A549 (cell line): Measurements from ENCODE around the gene KRT3. TPM values are rescaled to one million over a fixed set of nuclear protein-coding genes. Genes with fewer than 3 reads are reported as not detected.

ENCODE experiments used
- ATAC-seq, 2 experiments: fragments of 200-7000 bp in 1 of 2; fragments of >200 bp in 1 of 2; cut with Nextera tagmentation in 1 of 2; cut with Tn5 transposase in 1 of 2; 3 replicates each; pipeline versions ENCODE4 v1.8.0 to v1.9.1; 2018 to 2020; ENCODE audit warnings: mild to moderate bottlenecking in 1 of 2, moderate library complexity in 1 of 2
- CTCF ChIA-PET: fragments of 300-600 bp; sonication (Branson Sonifier 250); formaldehyde crosslinking; extraction: SDS; loops from one replicate; lab custom pipeline; 2021; ENCODE audit warnings: antibody characterized with exemption, inconsistent platforms; lab: Yijun Ruan, JAX
- POLR2A ChIA-PET: fragments of 350-600 bp; formaldehyde crosslinking; extraction: SDS; loops from one replicate; lab custom pipeline; 2021; ENCODE audit warnings: antibody characterized with exemption, inconsistent platforms; lab: Yijun Ruan, JAX
- DNase-seq, 2 experiments: peaks; one replicate each; pipeline versions ENCODE4 v3.0.0 to v3.0.0-alpha.2; 2011 to 2016; ENCODE audit warnings: low read depth in 1 of 2, low spot score in 1 of 2
- FAIRE-seq: peaks from 2 replicates; lab custom pipeline; 2011; peaks lifted over from hg19 to GRCh38; lab: Jason Lieb, UNC
- H3K27ac ChIP-seq, 2 experiments: fragments of >200 bp; sonication (Bioruptor Twin); formaldehyde crosslinking; 3 replicates each; pipeline ENCODE4 v1.5.1; 2016 to 2017
- H3K4me1 ChIP-seq: fragments of >200 bp; sonication (Bioruptor Twin); formaldehyde crosslinking; 3 replicates; pipeline ENCODE4 v1.6.1; 2016
- H3K4me2 ChIP-seq: fragments of >200 bp; sonication (Bioruptor Twin); formaldehyde crosslinking; 3 replicates; pipeline ENCODE4 v1.6.1; 2016
- H3K4me3 ChIP-seq: fragments of >200 bp; sonication (Bioruptor Twin); formaldehyde crosslinking; 3 replicates; pipeline ENCODE4 v1.5.1; 2016
- H3K9me3 ChIP-seq: fragments of >200 bp; sonication (Bioruptor Twin); formaldehyde crosslinking; 3 replicates; pipeline ENCODE4 v1.6.1; 2016
- ATOH8 ChIP-seq: fragments of 250-450 bp; sonication (Bioruptor Pico); IDR thresholded peaks from 2 replicates; pipeline ENCODE4 v1.5.0; 2020; ENCODE audit warnings: low read depth, mild to moderate bottlenecking, moderate library complexity
- CBX8 ChIP-seq: fragments of 200-600 bp; sonication (generic); IDR thresholded peaks from 2 replicates; pipeline ENCODE4 v1.6.1; 2016
- CEBPB ChIP-seq, 2 experiments: fragments of >200 bp in 1 of 2; sonication (Bioruptor Twin) in 1 of 2; formaldehyde crosslinking in 1 of 2; IDR thresholded peaks; 2 replicates each; pipeline ENCODE4 v1.6.1; 2012 to 2016
- EP300 ChIP-seq, 2 experiments: fragments of >200 bp; sonication (Bioruptor Twin); formaldehyde crosslinking; IDR thresholded peaks; 2 replicates in 1 of 2; 3 replicates in 1 of 2; pipeline ENCODE4 v1.6.1; 2016 to 2017
- GATA3 ChIP-seq: IDR thresholded peaks from 2 replicates; pipeline ENCODE4 v1.6.1; 2012; ENCODE audit warnings: borderline replicate concordance
- HDAC2 ChIP-seq: fragments of 200-600 bp; sonication (generic); IDR thresholded peaks from 2 replicates; pipeline ENCODE4 v1.6.1; 2016
- HEYL ChIP-seq: fragments of 250-450 bp; sonication (Bioruptor Pico); IDR thresholded peaks from 2 replicates; pipeline ENCODE4 v1.8.0; 2021; ENCODE audit warnings: mild to moderate bottlenecking, moderate library complexity
- KDM5A ChIP-seq: fragments of 200-600 bp; sonication (generic); IDR thresholded peaks from 2 replicates; pipeline ENCODE4 v1.6.1; 2016; ENCODE audit warnings: antibody characterized with exemption, mild to moderate bottlenecking
- MAZ ChIP-seq: fragments of 150-350 bp; IDR thresholded peaks from 2 replicates; pipeline ENCODE4 v1.6.1; 2014; ENCODE audit warnings: antibody characterized with exemption, low read depth, low read length, borderline replicate concordance
- NPAS2 ChIP-seq: fragments of 250-450 bp; sonication (Bioruptor Pico); IDR thresholded peaks from 2 replicates; pipeline ENCODE4 v1.8.0; 2022; ENCODE audit warnings: mild to moderate bottlenecking, moderate library complexity, borderline replicate concordance
- NR3C1 ChIP-seq: fragments of >200 bp; sonication (Bioruptor Twin); formaldehyde crosslinking; IDR thresholded peaks from 3 replicates; pipeline ENCODE4 v1.6.1; 2017
- PBX3 ChIP-seq: IDR thresholded peaks from 2 replicates; pipeline ENCODE4 v1.6.1; 2012
- POLR2AphosphoS2 ChIP-seq: conservative IDR thresholded peaks from 2 replicates; pipeline ENCODE4 v1.6.1; 2012; ENCODE audit warnings: low read length, improper control_type of control experiment, inconsistent platforms
- RCOR1 ChIP-seq: fragments of 150-350 bp; IDR thresholded peaks from 2 replicates; pipeline ENCODE4 v1.6.1; 2014; ENCODE audit warnings: antibody characterized with exemption, low read length, low read depth
- TP53 ChIP-seq: fragments of 250-450 bp; sonication (Bioruptor Pico); IDR thresholded peaks from 2 replicates; pipeline ENCODE4 v1.5.0; 2021; ENCODE audit warnings: mild to moderate bottlenecking, moderate library complexity
- USF2 ChIP-seq: fragments of 450-650 bp; IDR thresholded peaks from 2 replicates; pipeline ENCODE4 v1.6.1; 2014; ENCODE audit warnings: antibody characterized with exemption
- ZC3H11A ChIP-seq: fragments of 450-650 bp; IDR thresholded peaks from 2 replicates; pipeline ENCODE4 v1.6.1; 2014; ENCODE audit warnings: antibody characterized with exemption, mild to moderate bottlenecking
- ZNF302 ChIP-seq: fragments of 250-450 bp; sonication (Bioruptor Pico); IDR thresholded peaks from 2 replicates; pipeline ENCODE4 v1.9.0; 2021; ENCODE audit warnings: inconsistent platforms, mild to moderate bottlenecking, moderate library complexity
- ZSCAN20 ChIP-seq: fragments of 250-450 bp; sonication (Bioruptor Pico); IDR thresholded peaks from 2 replicates; pipeline ENCODE4 v1.8.0; 2022; ENCODE audit warnings: mild to moderate bottlenecking, moderate library complexity
- WGBS: methylation state at CpG from one replicate; pipeline ENCODE4 v1.1.6; 2017; ENCODE audit errors: missing lambda C conversion rate; 5-methylcytosine and 5-hydroxymethylcytosine counted together
- polyA plus RNA-seq, 4 experiments: library from polyadenylated mRNA; depleted of rRNA in 3 of 4; stranded (reverse); fragments of >200 nt; fragmentation: RNase III in 1 of 4; extraction: RNeasy Plus Mini Kit Qiagen cat#74134 plus additional on column Dnase treatment in 1 of 4; gene quantifications; 2 replicates in 3 of 4; 3 replicates in 1 of 4; pipeline ENCODE4 v1.2.3, GENCODE V29; 2011 to 2017
- TF ChIP-seq, protein P1 (sequence below): fragments of >200 bp; sonication (Bioruptor Twin); formaldehyde crosslinking; IDR thresholded peaks from 3 replicates; pipeline ENCODE4 v1.5.1; 2016
- TF ChIP-seq, protein P2 (sequence below): IDR thresholded peaks from 2 replicates; pipeline ENCODE4 v1.6.1; 2012

KRT3 gene
- polyA plus RNA-seq, 2 of the 4 experiments (the other 2 are of a cell fraction), result 0.04 to 0.06 TPM

DNA sequence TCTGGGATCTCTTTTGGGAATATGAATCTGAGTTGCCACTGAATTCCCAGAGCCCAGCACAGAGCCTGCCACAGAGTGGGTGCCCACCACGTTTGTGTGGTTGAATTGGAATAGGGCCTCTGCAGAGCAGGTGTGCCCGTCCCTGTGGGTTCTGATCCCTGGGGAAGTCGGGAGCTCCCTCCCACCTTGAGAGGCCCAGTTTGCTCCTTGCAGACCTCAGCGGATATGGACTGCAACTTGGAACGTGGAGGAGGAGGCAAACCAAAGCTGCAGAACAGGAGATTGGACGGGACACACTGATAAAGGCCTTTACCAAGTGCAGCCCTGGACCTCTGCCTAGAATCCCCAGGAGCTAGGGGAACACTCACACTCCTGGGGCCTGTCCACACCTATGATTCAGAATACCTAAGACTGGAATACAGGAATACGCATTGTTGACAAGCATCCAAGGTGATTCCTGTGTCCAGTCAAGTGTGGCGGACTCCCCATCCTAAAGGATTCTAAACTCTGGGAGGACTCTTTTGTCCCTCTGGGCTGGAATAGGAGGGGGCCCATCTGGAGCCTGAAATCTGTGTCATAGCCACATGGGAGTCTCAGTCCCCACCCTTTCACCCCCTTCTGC lies 21.2 kb downstream of the KRT3 start:
- Histone ChIP-seq H3K4me3 (no peak overlapping the region), H3K4me1 (no peaks in the 10 kb centered on the region), H3K27ac (no peak overlapping the region), H3K4me2 (no peak overlapping the region), H3K9me3 (no peaks in the 10 kb centered on the region)
- WGBS, result 80% methylated on average over 5 of the region's 8 CpGs
- POLR2A ChIA-PET, result no interaction called here
- DNase-seq (no peak), FAIRE-seq (no peak), ATAC-seq (no peak)
- TF ChIP-seq PBX3 (no peak), CEBPB (IDR thresholded peaks at IDR 0.05) (no peak), CBX8 (no peak), NR3C1 (no peak), HEYL (no peak), ZC3H11A (no peak), ATOH8 (CRISPR knock-in tag) (no peak), RCOR1 (no peak), NPAS2 (CRISPR knock-in tag) (no peak), GATA3 (no peak)
- CTCF ChIA-PET, result interaction anchor here (1.3 to 1.9 kb wide), 3 partner anchors 16 kb away, joined by 3 to 7 read pairs (median 3); no protein-coding TSS in a partner anchor

GRCh38 chr12:52772772-52773171 lies 23.1 kb downstream of the KRT3 start:
- no peak overlapping the region for H3K27ac ChIP-seq
- H3K9me3 ChIP-seq, result no peaks in the 10 kb centered on the region
- ATAC-seq (no peak), DNase-seq (no peak), FAIRE-seq (no peak)
- no peak overlapping the region for H3K4me3 ChIP-seq
- CTCF ChIA-PET, result interaction anchor here (0.7 to 1.3 kb wide), 3 partner anchors 20 to 190 kb away, joined by 3 to 4 read pairs (median 3); no protein-coding TSS in a partner anchor
- WGBS, result 63% methylated on average over 3 of the region's 3 CpGs
- TF ChIP-seq USF2 (no peak), MAZ (no peak), ZNF302 (CRISPR knock-in tag) (no peak), POLR2AphosphoS2 (no peak), NPAS2 (CRISPR knock-in tag) (no peak), ZSCAN20 (CRISPR knock-in tag) (no peak)
- TF ChIP-seq, protein P1, sequence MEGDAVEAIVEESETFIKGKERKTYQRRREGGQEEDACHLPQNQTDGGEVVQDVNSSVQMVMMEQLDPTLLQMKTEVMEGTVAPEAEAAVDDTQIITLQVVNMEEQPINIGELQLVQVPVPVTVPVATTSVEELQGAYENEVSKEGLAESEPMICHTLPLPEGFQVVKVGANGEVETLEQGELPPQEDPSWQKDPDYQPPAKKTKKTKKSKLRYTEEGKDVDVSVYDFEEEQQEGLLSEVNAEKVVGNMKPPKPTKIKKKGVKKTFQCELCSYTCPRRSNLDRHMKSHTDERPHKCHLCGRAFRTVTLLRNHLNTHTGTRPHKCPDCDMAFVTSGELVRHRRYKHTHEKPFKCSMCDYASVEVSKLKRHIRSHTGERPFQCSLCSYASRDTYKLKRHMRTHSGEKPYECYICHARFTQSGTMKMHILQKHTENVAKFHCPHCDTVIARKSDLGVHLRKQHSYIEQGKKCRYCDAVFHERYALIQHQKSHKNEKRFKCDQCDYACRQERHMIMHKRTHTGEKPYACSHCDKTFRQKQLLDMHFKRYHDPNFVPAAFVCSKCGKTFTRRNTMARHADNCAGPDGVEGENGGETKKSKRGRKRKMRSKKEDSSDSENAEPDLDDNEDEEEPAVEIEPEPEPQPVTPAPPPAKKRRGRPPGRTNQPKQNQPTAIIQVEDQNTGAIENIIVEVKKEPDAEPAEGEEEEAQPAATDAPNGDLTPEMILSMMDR, result no peak
- H3K4me1 ChIP-seq, result no peaks in the 10 kb centered on the region
- H3K4me2 ChIP-seq, result no peak overlapping the region
- POLR2A ChIA-PET, result interaction anchor here (0.8 kb wide), 1 partner anchor 28 kb away, joined by 3 read pairs; no protein-coding TSS in a partner anchor

DNA sequence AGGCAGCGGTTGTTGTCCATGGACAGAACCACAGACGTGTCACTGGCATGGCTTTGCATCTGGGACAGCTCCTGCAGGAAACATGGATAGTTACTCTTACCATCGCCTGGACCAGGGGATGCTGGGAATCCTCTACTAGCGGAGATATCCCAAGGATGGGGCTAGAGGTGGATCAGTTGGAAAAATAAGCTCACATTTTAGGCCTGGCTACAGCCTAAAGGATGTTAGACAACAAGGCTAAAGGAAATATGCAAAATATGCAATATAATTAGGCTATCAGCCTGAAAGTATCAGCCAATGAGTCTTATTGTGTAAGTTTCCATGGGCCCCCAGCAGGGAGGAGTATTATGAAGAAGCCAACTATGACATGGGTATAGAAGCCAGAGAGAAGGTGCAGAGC lies 23.7 kb downstream of the KRT3 start:
- Histone ChIP-seq H3K4me1 (no peaks in the 10 kb centered on the region), H3K4me2 (no peak overlapping the region), H3K27ac (no peak overlapping the region), H3K9me3 (no peaks in the 10 kb centered on the region), H3K4me3 (no peak overlapping the region)
- FAIRE-seq (no peak), ATAC-seq (no peak), DNase-seq (no peak)
- TF ChIP-seq EP300 (IDR thresholded peaks at IDR 0.05) (no peak), KDM5A (no peak), TP53 (CRISPR knock-in tag) (no peak), POLR2AphosphoS2 (no peak), ATOH8 (CRISPR knock-in tag) (no peak), HDAC2 (no peak), MAZ (no peak)
- TF ChIP-seq, protein P2, sequence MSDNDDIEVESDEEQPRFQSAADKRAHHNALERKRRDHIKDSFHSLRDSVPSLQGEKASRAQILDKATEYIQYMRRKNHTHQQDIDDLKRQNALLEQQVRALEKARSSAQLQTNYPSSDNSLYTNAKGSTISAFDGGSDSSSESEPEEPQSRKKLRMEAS, result no peak
- ChIA-PET CTCF (interaction anchor here (1.0 to 1.4 kb wide), 4 partner anchors 8 to 190 kb away, joined by 3 to 5 read pairs (median 4); no protein-coding TSS in a partner anchor), POLR2A (no interaction called here)
- 74% methylated on average over 4 of the region's 4 CpGs for WGBS
